ENCODE measurements around the gene BAHD1.
A peak's percentile ranks its signal among the peaks of the same experiment; 100 is the strongest.

BAHD1 gene

DNA sequence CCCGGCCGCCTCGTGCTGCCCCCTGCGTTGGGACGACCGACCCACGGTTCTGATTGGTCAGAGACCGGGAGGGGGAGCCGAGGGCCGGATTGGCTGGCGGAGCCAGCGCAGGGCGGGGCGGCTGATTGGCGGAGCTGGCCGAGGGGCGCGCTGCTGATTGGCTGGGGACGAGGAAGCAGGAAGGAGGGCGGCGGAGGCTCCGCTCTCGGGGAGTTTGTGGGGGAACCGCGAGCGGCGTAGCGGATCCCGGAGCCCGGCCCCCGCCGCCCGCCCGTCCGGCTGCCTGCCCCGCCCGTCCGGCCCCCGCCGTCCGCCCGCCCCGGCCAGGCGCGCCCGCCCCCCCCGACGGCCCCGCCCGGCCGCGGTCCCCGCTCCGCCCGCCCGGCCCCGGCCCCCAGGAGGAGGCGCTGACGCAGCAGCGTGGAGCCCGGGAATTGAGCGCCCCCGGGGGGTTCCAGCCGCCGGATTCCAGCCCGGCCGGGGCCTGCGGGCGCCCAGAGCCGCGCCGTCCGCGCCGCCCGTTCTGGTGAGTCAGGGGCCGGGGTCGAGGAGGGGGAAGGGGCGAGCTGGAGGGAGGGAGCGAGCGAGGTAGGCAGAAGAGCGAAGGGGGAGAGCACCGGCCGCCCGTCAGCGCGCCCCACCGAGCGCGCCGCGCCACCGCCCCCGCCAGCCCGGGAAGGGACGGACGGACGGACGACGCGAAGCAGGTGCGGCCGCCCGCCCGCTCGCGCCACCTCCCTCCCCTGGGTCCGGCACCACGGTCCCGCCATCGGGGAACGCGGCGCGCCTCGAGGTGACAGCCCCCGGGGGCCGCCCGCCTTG is at the start of gene BAHD1:
Gene BAHD1 (plus strand): TSS at position 211 of the 822 bp plus-strand sequence. CDS start 17,512 bp downstream, outside the sequence.
- DNase-seq, result peak; percentile 94

DNA sequence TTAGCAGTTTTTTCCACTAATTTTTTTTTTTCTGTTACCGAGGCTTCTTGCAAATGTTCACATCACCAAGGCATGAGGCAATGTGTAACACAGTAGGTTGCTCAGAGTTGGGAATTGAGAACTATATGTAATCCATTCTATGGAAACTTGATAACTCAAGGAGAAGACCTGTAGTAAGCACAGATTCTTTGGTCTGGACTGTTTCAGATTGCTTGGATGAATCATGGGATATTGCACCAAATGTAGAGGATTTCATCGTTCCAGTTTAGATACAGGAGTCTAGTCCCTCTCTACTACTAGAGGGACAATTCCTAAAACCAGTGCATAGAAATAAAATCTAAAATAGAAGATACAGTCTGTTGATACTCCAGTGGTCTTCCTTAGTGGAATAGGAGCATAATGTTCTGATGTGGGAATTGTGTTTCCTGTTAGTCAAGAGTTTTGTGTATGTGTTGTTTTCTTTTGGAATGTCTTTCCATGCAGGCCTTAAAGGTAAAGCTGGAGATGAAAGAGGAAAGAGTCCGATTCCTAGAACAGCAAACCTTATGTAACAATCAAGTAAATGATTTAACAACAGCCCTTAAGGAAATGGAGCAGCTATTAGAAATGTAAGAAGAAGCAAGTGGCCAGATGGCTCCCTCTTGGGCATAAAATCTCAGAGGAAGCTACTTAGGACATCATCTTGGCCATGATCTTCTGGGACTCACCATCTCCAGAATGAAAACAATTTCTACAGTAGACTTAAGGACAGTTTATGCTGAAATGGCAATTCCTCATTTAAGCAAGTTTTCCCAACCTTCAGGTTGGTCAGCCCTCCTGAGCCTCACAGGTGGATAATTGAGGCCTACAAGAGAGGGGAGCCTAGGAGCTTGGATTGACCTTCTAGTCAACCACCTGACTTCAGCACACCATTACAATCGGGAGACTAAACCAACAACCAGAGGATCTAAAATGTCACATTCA is 47.5 kb upstream of the BAHD1 start:
- no peak for DNase-seq

DNA sequence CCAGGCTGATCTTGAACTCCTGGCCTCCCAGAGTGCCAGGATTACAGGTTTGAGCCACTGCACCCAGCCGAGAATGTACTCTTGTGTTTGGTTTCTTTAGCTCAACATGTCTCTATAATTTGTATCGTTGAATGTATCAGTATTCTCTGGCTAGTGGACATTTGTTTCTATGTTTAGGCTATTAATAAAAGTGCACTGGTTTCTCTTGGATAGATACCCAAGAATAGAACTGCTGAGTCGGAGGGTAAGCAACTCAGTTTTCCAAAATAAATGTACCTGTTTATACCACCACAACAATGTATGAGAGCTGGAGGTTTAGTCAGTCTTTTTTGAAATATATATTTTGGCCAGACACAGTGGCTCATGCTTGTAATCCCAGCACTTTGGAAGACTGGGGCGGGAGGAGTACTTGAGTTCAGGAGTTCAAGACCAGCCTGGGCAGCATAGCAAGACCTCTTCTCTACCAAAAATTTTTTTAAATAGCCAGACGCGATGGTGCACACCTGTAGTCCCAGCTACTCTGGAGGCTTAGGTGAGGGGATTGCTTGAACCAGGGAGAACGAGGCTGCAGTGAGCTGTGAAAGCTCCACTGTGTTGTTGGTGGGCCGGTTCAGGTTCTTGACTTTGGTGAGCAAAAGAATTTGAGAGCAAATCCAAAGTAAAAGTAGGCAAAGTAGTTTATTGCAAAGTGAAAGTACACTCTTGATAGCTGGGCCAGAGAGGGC is 42.9 kb upstream of the BAHD1 start:
- no peak for DNase-seq

DNA sequence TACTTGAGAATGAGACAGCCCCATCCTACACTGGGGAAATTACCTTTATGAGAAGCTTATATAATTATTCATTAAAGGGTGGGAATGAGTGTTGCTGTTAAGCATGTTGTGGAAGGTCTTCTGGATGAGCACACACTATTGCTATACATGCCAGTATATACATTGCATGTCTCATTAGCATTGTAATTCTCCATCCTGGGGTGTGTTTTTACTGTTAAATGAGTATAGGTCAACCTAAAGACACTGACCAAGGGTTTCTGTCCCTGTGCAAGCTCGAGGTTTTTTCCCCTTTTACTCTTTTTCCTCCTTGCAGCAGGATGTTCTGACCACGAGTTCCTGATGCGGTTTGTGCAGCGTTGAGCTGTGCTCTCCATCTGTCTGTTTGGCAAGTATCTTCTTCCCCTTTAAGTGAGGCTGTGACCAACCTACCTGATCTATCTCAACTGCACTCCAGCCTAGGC is 42.3 kb upstream of the BAHD1 start:
- DNase-seq, result no peak

DNA sequence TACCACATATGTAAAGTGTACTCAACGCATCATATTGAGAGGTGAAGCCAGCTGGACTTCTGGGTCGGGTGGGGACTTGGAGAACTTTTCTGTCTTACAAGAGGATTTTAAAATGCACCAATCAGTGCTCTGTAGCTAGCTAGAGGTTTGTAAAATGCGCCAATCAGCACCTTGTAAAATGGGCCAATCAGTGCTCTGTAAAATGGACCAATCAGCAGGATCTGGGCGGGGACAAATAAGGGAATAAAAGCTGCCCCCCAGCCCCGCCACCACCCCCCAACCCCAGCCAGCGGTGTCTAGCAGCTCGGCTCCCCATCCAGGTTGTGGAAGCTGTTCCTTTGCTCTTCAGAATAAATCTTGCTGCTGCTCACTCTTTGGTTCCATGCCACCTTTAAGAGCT is 41.4 kb upstream of the BAHD1 start:
- no peak for DNase-seq

DNA sequence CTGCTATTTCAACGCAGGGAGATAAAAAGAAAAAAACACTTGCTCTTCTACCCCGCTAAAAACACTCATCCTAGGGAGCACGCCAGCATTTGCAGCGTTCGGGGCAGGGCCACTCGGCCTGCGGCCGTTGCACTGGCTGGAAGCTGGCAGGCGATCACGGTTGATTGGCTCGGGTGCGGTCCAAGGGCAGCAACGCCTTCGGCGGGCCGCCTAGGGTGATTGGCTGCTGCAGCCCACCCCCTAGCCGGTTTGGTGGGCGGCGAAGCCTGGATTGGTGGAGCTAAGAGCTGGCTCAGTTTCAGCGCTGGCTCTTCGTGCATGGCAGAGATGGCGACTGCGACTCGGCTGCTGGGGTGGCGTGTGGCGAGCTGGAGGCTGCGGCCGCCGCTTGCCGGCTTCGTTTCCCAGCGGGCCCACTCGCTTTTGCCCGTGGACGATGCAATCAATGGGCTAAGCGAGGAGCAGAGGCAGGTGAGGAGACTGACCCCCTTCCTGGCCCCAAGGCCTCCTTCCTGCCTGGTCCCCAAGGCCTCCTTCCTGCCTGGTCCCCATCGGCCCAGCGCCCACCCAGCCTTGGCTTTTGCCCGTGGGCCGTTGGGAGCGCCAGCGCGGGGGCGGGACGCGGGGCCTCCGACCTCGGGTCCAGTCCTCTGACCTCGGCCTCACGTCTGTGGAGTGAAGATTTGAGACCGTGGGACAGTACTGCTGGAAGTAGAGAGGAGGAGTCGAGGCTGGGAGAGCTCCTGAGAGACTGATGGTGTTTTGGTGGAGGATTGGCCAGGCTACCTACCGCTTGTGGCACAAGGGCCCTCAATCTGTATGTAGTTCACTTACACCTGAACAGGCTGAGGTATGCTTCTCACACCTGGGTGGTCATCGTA is 35.0 kb upstream of the BAHD1 start, which contains the start of gene IVD:
Gene IVD (plus strand): TSS at position 295 of the 881 bp plus-strand sequence. CDS start 33 bp downstream, at position 328.
- DNase-seq, result peak; percentile 91

DNA sequence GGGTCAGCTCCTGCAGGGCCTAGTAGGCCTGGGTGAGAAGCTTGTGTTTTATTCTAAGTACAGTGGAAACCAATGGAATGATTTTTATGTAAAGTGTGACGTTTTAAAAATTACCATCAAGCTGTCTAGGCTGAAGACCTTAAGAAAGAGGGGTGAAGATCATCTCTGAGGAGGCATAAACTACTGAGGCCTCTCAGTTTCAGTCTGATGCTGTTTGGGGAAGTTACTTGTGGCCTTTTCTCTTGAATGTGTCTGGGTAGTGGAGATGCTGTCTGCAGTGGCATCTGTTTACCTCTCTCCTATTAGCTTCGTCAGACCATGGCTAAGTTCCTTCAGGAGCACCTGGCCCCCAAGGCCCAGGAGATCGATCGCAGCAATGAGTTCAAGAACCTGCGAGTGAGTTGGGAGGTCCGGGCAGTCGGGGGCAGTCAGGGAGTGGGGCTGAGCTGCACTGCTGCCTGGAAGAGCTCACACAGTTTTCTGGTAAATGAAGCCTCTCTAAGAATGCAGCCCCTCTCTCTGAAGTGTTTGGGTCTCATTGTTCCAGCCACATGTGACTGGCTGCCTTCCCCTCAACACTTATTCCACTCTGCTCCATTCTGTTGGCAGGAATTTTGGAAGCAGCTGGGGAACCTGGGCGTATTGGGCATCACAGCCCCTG is 33.3 kb upstream of the BAHD1 start:
- DNase-seq, result no peak

DNA sequence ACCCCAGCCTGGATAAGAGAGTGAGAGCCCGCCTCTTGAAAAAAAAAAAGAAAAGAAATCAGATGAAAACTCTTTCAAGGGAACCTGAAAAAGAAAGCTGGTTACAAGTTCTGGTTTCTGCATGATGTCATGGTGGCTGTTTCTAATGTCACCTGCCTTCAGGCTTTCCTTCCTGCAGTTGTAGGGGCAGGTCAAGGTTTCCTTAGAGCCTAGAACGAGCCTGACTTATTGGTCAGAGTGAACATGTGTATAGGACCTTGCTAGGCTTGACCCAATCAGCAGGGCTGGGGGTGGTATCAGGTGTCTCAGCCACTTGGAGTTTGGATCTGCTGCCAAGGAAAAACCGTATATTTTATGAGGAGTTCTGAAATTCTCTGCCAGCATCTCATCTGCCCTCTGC is 31.4 kb upstream of the BAHD1 start:
- DNase-seq, result no peak

DNA sequence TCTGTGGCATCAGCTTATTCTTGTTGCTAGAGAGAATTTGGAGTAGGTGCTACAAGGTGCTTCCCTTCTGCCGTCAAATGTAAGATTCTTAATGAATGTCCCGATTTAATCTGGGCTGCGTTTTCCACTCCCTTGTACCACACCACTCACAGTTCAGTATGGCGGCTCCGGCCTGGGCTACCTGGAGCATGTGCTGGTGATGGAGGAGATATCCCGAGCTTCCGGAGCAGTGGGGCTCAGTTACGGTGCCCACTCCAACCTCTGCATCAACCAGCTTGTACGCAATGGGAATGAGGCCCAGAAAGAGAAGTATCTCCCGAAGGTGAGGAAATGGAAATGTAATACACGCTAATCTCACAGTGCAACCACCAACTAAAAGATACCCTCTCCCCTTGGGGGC is 30.3 kb upstream of the BAHD1 start:
- DNase-seq, result no peak

DNA sequence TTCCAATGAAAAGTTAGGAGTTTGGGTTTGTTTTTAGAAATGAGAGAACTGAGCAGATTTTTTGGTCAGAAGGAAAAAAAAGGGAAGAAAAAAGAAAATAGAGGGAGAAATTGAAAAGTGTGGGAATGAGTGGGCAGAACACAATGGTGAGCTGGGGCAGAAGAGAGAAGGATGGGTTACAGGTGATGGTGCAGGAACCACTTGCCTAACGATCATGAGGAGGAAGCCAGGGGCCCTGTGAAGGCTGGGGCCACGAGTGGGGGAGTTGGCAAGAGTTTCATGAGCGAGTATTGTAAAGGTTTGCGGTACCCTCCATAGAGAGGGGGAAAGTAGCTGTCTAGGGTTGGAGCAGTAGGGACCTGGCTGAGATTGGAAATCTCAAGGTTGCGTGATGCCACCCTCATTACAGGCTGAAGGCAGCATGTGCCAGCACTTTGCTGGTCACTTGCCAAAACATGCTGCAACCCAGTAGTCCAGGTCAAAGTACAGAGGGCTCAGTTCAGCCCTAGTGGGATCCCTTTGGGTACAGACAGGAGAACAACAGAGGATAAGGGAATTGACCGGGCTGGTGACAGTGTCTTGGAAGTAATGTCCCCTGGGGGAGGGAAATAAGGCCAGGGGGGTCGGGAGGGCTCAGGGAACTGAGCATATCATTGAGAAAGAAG is 28.5 kb upstream of the BAHD1 start:
- DNase-seq, result no peak

DNA sequence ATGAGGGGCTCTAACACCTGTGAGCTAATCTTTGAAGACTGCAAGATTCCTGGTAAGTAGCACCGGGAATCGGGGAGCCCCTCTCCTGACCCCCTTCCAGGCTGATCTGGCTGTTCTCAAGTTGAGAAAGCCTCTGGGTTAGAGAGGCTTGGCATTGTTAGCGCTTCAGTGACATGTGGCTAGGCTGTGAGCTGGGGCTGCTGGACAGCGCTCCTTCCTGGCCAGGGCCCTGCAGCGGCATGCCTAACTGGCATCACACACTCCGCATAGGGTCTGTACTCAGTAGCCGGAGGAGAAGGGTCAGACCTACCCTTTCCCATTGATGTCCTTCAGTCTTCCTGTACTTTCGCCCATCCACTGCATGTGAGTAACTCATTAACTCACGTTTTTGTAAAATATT is 27.7 kb upstream of the BAHD1 start:
- DNase-seq, result no peak

DNA sequence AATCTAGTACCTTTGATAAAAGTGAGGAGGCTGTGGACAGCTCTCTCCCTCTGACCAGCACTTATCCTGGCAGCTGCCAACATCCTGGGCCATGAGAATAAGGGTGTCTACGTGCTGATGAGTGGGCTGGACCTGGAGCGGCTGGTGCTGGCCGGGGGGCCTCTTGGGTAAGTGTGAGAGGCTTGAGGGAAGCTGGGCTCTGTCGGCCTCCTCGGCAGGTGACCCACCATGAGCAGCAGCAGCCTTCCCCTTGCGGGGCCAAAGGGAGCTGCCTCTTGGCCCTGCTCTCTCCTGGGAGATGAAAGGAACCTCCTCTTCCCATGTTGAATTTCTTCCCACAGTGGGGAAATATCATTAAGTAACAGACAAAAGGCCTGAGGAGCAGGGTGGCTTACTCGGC is 25.9 kb upstream of the BAHD1 start:
- no peak for DNase-seq

DNA sequence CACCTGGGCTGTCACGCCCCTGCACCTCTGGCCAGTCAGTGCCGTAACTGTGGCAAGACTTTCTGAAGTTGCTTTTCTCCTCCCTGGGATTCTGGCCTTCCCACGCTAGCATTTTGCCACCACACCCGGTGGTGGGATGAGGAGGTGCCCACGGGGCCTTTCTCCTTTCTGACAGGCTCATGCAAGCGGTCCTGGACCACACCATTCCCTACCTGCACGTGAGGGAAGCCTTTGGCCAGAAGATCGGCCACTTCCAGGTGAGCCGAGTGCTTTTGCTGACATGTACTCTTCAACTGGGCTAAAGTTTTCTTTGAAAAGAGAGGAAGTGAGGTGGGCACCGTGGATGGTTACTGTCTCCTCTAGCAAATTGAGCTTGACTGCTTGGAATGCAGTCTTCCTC is 25.5 kb upstream of the BAHD1 start:
- no peak for DNase-seq

DNA sequence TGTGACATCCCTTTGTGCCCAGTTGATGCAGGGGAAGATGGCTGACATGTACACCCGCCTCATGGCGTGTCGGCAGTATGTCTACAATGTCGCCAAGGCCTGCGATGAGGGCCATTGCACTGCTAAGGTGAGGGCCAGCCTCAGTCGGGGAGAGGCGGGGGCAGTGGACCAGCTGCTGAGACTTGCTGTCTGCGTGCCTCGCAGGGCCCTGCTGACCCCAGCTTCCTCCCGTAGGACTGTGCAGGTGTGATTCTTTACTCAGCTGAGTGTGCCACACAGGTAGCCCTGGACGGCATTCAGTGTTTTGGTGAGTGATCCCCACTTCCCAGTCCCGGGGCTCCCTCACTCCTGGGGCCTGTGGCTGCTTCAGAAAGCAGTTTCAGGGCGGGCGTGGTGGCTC is 24.7 kb upstream of the BAHD1 start:
- DNase-seq, result no peak

DNA sequence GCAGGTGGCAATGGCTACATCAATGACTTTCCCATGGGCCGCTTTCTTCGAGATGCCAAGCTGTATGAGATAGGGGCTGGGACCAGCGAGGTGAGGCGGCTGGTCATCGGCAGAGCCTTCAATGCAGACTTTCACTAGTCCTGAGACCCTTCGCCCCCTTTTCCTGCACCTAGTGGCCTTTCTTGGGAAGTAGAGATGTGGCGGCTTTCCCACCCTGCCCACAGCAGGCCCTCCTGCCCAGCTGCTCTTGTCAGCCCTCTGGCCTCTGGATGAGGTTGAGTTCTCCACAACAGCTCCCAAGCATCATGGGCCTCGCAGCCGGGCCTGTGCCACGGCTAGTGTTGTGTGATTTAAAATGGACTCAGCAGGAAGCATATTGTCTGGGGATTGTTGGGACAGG is 22.6 kb upstream of the BAHD1 start:
- no peak for DNase-seq

DNA sequence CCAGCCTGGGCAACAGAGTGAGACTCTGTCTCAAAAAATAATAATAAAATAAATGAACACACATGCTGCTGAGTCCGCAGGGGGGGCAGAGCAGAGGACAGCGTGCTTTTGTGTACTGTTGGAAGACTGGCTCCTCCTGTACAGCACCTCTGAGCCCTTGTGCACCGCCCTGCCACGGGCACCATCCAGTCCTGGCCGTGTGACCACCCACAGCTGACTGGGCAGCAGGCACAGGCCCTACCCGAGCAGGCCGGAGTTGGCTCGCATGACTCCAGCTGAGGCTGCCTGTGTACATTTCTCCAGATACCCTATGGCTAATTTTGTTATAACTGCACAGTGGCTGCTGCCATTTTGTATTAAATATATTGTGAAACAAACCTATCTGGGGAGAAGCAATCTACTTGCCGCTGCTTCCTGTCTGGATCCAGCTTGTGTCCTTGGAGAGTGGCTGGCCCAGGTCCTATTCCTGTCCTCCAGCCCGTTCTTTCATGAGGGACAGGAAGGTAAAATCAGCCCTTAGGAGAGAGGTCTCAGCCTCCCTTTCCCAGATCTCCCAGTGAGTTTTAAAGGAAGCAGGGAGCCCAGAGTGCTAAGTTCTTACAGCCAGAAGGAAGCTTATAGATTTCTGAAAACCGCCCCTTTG is 20.6 kb upstream of the BAHD1 start:
- DNase-seq, result no peak

DNA sequence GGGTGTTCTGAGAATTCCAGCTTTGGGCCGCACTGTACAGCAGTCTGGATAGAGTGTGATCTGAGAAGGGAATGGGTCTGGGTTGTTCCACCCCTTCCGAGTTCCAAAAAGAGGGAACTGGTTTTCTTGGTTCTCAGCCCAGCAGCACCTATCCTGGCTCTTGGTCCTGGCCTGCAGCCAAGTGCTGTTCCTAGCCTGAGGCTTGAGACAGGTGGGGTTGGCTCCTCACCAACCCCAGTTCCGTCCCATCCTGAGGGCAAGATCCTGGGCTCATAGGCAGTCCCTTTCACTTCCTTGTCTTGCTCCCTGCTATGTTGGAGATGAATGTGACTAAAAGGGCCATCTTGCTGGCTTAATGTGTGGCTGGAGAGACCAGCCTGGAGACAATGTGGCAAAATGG is 20.0 kb upstream of the BAHD1 start:
- no peak for DNase-seq

DNA sequence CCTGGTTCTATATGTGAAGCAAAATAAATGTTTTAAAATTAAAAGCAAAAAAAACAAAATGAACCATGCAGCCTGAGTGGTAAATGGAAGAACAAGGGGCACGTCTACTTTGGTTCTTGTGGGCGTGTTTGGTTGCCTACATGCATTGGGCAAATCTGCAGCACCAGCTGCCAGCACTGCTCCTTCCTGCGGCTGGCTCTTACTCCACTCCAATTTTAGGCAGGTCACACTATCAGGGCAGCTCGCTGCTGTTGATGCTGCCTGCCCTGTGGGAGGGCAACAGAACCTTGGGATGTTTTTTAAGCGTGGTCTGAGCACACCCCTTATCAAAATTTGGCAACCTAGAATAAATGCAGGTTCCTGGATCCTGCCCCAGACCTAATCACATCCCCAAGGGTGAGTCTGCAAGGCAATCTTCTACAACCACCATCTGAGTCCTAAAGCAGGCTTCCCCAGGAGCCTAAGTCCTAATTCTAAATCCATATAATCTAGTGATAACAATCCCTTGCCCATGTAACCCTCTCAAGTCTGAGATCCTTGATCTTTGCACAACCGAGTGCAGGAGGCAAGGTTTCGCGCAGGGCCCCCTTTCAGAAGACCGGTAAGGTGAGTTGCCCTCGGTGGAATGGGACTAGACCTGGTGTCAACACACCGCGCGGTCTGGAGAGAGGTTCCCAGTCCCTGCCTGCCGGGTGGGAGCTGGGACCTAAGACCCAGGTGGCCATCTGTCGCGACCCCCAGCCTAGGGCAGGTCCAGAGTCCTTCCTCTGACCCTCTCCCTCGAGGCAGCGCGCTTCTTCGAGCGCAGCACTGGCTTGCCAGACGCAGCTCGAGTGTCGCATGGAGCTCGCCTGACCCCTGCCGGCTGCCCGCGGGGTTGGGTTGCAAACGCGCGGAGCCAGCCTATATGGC is 19.3 kb upstream of the BAHD1 start:
- DNase-seq, result peak; percentile 73

DNA sequence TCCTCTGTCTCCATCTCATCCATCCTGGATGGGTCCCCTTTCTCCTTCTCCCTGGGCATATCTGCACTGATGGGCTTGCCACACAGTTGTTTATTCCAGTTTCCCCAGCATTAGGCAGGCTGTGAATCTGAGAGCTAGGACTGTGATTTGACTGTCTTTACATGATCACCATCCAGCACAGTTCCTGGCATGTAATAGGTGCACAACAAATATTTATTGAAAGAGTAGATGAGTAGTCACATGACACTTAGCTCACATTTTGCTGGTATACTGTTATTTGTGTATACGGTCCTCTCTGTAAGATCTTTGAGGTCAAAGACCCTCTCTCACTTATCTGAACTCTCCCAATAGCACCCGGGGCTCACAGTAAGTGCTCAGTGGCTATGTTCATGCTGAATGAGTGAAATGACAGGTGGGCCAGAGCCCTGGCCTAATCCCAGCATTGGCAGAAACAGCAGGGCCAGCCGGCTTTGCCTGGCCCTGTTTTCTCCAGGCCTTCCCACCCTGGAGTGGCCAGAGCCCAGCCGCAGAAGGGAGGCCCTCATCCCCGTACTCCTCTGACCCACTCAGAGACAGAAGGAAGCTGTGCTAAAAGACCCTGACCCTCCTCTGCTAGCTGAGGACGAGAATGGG is 16.2 kb upstream of the BAHD1 start:
- DNase-seq, result no peak

Measured in activated gamma-delta T cell treated with Interleukin-2 at 50 U/mL for 16 hours (primary cell).